Posterior cingulate gyrus (tissue), 11 donors: Measurements from ENCODE around the gene FAM53B.

ENCODE experiments used
- DNase-seq, 10 donors: peaks; one replicate each; pipeline versions ENCODE4 v3.0.0 to v3.0.0-alpha.2; 2020 to 2021; ENCODE audit warnings: mixed read lengths in 3 of 10
- intact Hi-C: fragments of 100-400 bp; cut with DNase I; formaldehyde crosslinking; loops from one replicate; pipeline ENCODE4 v1.15.1; 2023

The FAM53B gene

DNA sequence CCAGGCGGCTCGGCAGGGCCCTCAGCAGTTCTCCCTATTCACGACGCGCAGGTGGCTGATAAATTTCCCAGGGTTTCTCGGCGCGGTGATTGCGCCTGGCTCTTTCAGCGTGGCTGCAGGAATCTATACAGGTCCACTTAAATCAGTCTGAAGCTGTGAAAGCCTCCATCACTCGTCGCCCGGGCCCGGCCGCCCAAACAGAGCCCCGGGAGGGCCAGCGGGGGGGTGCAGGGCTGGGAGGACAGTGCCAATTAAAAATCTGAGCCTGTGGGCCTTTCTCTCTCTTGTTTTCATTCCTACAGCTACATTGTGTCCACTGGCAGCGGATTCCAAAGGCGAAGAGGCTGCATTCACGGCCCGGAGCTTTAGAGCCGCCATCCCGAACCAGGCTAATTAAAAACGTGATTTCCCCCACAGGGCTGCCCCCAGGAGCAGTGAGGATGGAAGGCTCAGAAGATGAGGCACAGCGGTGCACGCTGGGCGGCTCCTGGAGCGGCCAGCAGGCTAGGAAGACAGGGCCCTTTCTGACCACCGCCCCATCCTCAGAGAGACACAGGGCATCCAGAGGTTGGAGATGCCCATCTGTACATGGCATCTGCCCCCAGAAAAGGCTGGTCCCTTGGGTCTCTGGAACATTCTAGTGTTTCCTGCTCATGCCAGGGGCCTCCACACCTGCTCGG lies 100.7 kb downstream of the FAM53B start:
- intact Hi-C loops: no loop called here

GRCh38 chr10:124642088-124642710 lies 102.0 kb downstream of the FAM53B start:
- DNase-seq: peak in 3 of 10 donors; percentile 52 to 87 (median 71)
- intact Hi-C loops: no loop called here

More for the DNA sequence above, 100.7 kb downstream of the FAM53B start:
- peak in 3 of 10 donors; percentile 68 to 85 (median 81) for DNase-seq

GRCh38 chr10:124641282-124642087 lies 102.7 kb downstream of the FAM53B start:
- DNase-seq: peak in 2 of 10 donors; percentile 60 to 84
- intact Hi-C loops: no loop called here

DNA sequence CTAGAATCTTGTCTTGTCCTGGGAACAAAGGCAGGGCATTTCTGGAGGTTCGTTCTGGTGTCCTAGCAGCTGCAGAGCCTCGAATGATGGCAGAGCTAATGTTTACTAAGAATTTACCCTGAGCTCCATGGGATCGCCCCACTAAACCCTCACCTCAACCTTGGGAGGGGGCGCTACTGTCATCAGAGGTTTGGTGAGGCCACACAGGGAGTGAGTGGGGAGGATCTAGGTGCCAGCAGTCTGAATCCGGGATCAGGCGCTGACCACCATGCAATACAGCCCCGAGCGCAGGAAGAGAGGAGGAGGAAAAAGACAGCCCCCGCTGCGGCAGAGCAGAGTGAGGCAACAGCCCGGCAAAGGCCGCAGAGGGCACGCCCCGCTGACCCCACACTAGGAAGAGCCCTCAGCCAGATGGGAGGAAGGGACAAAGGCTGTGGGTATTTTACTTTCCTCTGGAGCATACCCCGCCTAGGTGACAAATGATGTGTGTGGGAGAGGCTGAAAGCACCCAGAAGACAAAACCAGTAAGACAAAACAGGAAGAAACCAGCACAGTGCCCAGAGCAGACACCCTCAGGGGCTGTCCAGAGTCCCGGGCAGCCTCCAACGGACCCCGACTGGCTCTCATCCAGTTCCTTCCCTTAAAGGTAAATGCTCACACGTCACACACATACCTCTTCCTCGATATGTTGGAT lies 103.5 kb downstream of the FAM53B start:
- intact Hi-C loops: no loop called here
- peak in 2 of 10 donors; percentile 67 to 86 for DNase-seq

DNA sequence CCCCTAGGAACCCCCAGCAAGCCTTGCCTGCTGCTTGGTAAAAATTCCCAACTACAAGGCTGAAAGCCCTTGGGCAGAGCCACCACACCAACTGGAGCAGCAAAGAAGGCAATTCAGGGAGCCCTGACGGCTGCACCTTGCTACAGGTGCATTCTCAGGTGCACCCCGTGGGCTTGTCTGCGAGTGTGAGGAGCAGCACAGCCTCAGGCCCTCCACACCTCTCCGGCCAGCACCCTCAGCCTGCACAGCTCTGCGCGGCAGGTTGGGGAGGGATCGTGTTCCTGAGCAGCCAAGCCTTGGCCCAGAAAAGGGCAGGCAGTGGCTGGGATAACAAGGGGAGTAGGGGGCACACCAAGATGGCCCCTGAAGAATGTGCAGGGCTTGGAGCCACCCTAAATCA lies 104.1 kb downstream of the FAM53B start:
- peak in 2 of 10 donors; percentile 39 to 67 for DNase-seq
- intact Hi-C loops: no loop called here

DNA sequence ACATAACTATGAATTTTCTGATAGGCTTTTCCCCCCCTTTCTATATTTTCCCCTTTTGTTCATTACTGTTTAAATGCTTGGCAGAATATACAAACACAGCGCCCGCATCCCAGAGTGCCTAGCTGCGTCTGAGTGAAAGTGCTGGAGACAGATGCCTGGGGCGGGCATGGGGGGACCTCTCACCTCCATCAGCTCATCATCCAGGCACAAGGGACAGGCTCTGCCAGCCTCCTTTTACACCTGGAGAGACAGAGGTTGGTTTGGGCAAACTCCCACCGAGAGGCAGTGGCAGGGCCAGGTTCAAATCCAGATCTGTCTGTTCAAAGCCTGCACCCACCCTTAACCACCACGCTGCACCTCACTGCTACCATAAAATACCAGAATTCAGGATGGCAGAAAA lies 104.5 kb downstream of the FAM53B start:
- intact Hi-C loops: no loop called here
- peak in 3 of 10 donors; percentile 27 to 53 (median 47) for DNase-seq

DNA sequence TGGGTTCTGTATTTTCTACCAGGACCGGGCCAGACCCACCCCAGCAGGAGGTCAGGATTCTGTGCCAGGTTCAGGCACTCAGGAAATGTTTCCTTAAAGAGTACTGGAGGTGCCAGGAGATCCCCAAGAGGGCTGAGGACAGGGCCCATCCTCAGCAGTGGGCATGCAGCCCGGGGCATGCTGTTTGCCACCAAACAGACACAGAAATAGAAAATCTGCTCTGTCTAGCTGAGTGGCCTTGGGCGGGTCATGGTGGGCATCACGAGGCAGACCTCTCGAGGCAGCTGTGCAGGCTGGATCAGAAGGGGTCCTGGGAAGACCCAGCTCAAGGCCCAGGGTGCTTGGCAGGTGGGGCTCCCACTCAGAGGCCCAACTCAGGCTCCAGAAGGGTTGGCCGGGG lies 105.0 kb downstream of the FAM53B start:
- intact Hi-C loops: no loop called here

DNA sequence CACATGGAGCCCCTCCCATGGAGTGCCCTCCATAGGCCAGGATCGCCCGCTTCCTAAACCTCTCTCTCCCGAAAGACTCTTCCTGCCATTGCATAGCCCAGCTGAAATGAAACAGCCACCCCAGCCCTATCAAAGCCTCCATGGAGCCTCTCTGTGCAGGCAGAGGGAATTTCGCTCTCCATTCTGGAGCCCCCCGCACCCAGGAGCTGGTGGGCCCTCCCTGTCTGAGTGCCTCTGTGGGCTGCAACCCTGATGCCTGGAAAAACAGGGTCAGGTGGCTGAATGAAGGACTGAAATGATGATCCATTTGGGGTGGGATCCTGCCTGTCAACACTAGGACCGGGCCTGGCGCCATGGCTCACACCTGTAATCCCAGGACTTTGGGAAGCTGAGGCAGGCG lies 106.4 kb downstream of the FAM53B start:
- intact Hi-C loops: no loop called here
- peak in 3 of 10 donors; percentile 33 to 52 (median 49) for DNase-seq

More for the DNA sequence above, 105.0 kb downstream of the FAM53B start:
- DNase-seq: peak in 3 of 10 donors; percentile 51 to 72 (median 70)

GRCh38 chr10:124637091-124637700 lies 107.0 kb downstream of the FAM53B start:
- DNase-seq: peak in 3 of 10 donors; percentile 62 to 72 (median 64)
- intact Hi-C loops: no loop called here

- DNase-seq: peak in 3 of 10 donors; percentile 67 to 84 (median 77)
- intact Hi-C loops: no loop called here
Observed at GRCh38 chr10:124636271-124636995, 107.7 kb downstream of the FAM53B start.

DNA sequence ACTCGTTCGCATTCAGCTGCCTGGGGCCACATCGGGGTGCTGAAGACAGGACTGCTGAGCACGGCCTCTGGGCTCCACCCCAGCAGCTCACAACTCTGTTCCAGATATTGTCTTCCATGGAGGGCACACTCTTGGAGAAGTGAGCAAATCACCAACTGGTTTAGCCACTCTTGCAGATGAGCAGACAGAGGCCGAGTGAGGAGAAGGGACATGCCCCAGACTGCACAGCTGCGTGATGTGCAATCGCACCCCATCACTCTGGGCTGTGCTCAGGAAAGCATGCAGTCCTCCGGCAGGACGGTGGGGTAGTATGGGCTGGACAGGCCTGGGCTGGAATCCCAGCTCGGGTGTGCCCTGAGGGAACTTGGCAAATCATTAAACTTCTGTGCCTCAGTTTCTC lies 111.6 kb downstream of the FAM53B start:
- peak in 2 of 10 donors; percentile 64 to 83 for DNase-seq
- intact Hi-C loops: loop anchor here (5.0 kb wide), 1 partner anchor 110 kb away; the partner anchor contains the start of gene FAM53B

- intact Hi-C loops: loop anchor here (5.0 kb wide), 1 partner anchor 110 kb away; the partner anchor contains the start of gene FAM53B
- DNase-seq: peak in 3 of 10 donors; percentile 47 to 93 (median 66)
Observed at GRCh38 chr10:124632064-124632531, 112.1 kb downstream of the FAM53B start.

- intact Hi-C loops: loop anchor here (5.0 kb wide), 1 partner anchor 112 kb away; the partner anchor contains the start of gene FAM53B
- no peak for DNase-seq
Observed at GRCh38 chr10:124630551-124630950, 113.6 kb downstream of the FAM53B start.

GRCh38 chr10:124629842-124630241 lies 114.3 kb downstream of the FAM53B start:
- intact Hi-C loops: loop anchor here (5.0 kb wide), 1 partner anchor 112 kb away; the partner anchor contains the start of gene FAM53B
- no peak for DNase-seq

- peak in 8 of 10 donors; percentile 45 to 93 (median 62) for DNase-seq
- intact Hi-C loops: no loop called here
Observed at GRCh38 chr10:124629415-124629814, 114.8 kb downstream of the FAM53B start.

- intact Hi-C loops: no loop called here
Observed at GRCh38 chr10:124628676-124629021, 115.5 kb downstream of the FAM53B start.

GRCh38 chr10:124627866-124628675 lies 116.1 kb downstream of the FAM53B start:
- no peak for DNase-seq
- intact Hi-C loops: no loop called here

More at GRCh38 chr10:124628676-124629021, 115.5 kb downstream of the FAM53B start:
- DNase-seq: no peak
